ENCODE measurements around the gene FMN1.

Gene FMN1

DNA sequence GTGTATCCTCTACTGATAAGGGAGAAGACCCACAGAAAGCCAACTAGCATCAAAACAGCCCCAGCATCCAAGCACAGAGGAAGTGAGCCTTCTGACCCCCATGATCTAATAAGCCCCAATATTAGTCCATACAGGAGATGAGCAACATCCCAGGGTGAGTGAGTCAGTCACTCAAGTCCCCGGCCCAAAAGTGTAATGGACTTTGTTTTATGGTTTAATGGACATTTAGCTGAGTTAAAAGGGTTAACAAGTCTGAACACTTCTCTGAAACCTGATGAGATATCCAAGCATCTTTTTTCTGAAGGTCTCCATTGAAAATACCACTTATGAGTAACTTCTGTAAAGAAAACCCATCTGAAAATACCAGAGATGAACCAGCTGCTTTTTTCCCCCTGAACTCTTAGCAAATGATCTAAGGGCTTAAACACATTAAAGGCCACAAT, 361.1 kb downstream of the FMN1 start:
- no peak overlapping the region for H3K9ac ChIP-seq (ENCODE audit: insufficient read length)
- H3K27ac ChIP-seq, result no peak overlapping the region
- no peaks in the 10 kb centered on the region for H3K9me3 ChIP-seq (ENCODE audit: low read depth, low read length)
- TF ChIP-seq EZH2 (IDR thresholded peaks at IDR 0.05) (no peak), FOXP2 (optimal IDR thresholded peaks at IDR 0.05; ENCODE audit: control extremely low read depth, extremely low read length, insufficient read depth) (no peak), POLR2AphosphoS5 (IDR thresholded peaks at IDR 0.05; ENCODE audit: borderline replicate concordance, low read depth, low read length) (no peak)
- no peak for DNase-seq (ENCODE audit: low read depth, low spot score)
- H3K36me3 ChIP-seq (ENCODE audit: insufficient read depth, low read length), result no peaks in the 10 kb centered on the region
- no peak overlapping the region for H3K4me3 ChIP-seq

DNA sequence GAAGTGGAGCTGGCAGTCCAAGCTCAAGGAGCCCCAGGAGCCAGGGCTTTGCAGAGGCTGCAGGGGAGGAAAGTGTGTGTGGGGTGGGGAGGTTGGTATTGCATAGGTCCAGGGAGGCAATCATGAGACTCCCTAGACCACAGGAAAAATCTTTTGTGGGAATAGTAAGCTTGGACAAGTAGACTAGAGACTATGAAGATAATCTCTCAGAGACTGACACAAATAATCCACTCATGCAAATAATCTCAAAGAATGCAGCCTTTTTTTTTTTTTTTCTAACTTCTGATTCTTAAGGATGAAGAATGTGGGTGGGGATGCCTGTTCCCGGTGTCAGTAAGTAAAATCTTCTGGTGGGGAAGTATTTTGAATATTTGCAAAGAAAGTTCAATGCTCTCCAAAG, 363.0 kb downstream of the FMN1 start:
- Histone ChIP-seq H3K4me3 (no peak overlapping the region), H3K9ac (ENCODE audit: insufficient read length) (no peak overlapping the region), H3K36me3 (ENCODE audit: insufficient read depth, low read length) (no peaks in the 10 kb centered on the region), H3K9me3 (ENCODE audit: low read depth, low read length) (no peaks in the 10 kb centered on the region), H3K27ac (no peak overlapping the region)
- DNase-seq (ENCODE audit: low read depth, low spot score), result no peak
- TF ChIP-seq POLR2AphosphoS5 (IDR thresholded peaks at IDR 0.05; ENCODE audit: borderline replicate concordance, low read depth, low read length) (no peak), FOXP2 (optimal IDR thresholded peaks at IDR 0.05; ENCODE audit: control extremely low read depth, extremely low read length, insufficient read depth) (no peak), EZH2 (IDR thresholded peaks at IDR 0.05) (no peak)

DNA sequence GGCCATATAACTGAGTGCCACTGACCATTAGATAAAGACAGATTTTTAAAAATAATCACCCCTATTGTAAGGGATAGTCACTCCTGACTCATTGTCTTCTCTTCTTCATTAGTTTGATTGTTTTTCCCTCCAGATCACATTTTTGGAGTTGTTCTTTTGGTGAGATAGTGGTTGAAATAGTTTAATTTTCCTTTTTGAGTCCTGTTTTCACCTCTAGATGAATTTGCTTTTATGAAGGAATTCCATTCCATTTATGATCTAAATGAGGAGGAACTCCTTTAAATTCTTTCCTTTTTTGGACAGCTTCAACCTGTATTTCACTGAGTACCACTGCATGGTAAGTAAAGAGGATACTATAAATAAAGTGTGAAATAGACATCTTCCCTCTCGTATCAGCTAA, 364.3 kb downstream of the FMN1 start:
- H3K9me3 ChIP-seq (ENCODE audit: low read depth, low read length), result no peaks in the 10 kb centered on the region
- H3K27ac ChIP-seq, result no peak overlapping the region
- no peak for DNase-seq (ENCODE audit: low read depth, low spot score)
- no peaks in the 10 kb centered on the region for H3K36me3 ChIP-seq (ENCODE audit: insufficient read depth, low read length)
- H3K4me3 ChIP-seq, result no peak overlapping the region
- no peak overlapping the region for H3K9ac ChIP-seq (ENCODE audit: insufficient read length)
- no peak for TF ChIP-seq EZH2 (IDR thresholded peaks at IDR 0.05)
- no peak for TF ChIP-seq FOXP2 (optimal IDR thresholded peaks at IDR 0.05; ENCODE audit: control extremely low read depth, extremely low read length, insufficient read depth)
- TF ChIP-seq POLR2AphosphoS5 (IDR thresholded peaks at IDR 0.05; ENCODE audit: borderline replicate concordance, low read depth, low read length), result no peak

DNA sequence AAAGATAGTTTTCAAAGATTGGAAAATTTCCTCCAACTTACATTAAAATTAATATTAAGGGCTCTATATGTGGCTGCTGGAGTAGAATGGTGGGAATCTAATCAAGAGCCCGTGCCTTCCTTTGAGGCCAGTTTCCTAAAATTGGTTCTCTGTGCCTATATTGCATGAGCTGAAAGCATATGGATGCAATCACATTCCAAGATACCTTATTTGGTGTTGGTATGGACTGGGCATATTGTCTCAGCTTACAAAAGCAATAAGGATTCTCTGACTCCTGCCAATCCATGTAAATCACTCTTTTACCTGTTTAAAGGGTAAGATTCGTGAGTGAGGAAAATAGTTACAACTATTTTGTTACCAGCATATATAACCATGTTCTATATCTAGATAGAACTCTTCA, 365.1 kb downstream of the FMN1 start:
- no peaks in the 10 kb centered on the region for H3K9me3 ChIP-seq (ENCODE audit: low read depth, low read length)
- no peak overlapping the region for H3K4me3 ChIP-seq
- DNase-seq (ENCODE audit: low read depth, low spot score), result no peak
- no peak overlapping the region for H3K9ac ChIP-seq (ENCODE audit: insufficient read length)
- no peak overlapping the region for H3K27ac ChIP-seq
- H3K36me3 ChIP-seq (ENCODE audit: insufficient read depth, low read length), result no peaks in the 10 kb centered on the region
- TF ChIP-seq FOXP2 (optimal IDR thresholded peaks at IDR 0.05; ENCODE audit: control extremely low read depth, extremely low read length, insufficient read depth), result no peak
- TF ChIP-seq POLR2AphosphoS5 (IDR thresholded peaks at IDR 0.05; ENCODE audit: borderline replicate concordance, low read depth, low read length), result no peak
- TF ChIP-seq EZH2 (IDR thresholded peaks at IDR 0.05), result no peak

DNA sequence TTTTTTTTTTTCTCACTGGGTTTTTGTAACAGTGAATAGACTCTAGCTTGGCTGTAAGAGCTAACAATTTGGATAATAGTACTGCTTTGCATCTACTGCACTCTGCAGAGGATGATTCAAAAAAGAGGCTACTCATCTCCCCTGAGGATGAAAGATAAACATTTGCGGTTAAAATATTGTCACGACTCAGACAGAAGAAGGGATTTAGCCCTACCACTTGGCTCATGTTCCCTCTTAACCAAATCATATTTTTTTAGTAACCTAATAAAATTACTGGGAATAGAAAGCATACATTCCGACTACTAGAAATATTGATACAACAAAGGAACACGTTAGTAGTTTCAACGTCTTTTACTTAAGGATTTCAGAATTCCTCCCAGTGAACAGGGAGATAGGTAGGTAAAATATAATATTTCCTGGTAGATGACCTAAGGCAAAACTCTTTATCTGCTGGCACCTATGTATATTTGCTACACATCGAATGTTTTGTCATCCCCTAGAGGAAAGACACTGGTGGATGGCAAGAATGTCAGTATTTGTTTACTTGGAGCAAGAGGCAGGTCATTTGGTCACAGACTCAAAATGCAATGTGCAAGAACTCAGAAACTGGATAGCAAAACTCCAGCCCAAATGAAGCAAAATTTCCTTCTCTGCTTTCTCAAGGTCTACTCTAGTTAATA, 365.9 kb downstream of the FMN1 start:
- DNase-seq (ENCODE audit: low read depth, low spot score), result no peak
- Histone ChIP-seq H3K4me3 (no peak overlapping the region), H3K27ac (no peak overlapping the region), H3K9ac (ENCODE audit: insufficient read length) (no peak overlapping the region), H3K9me3 (ENCODE audit: low read depth, low read length) (no peaks in the 10 kb centered on the region), H3K36me3 (ENCODE audit: insufficient read depth, low read length) (no peaks in the 10 kb centered on the region)
- TF ChIP-seq POLR2AphosphoS5 (IDR thresholded peaks at IDR 0.05; ENCODE audit: borderline replicate concordance, low read depth, low read length) (no peak), FOXP2 (optimal IDR thresholded peaks at IDR 0.05; ENCODE audit: control extremely low read depth, extremely low read length, insufficient read depth) (no peak), EZH2 (IDR thresholded peaks at IDR 0.05) (no peak)

DNA sequence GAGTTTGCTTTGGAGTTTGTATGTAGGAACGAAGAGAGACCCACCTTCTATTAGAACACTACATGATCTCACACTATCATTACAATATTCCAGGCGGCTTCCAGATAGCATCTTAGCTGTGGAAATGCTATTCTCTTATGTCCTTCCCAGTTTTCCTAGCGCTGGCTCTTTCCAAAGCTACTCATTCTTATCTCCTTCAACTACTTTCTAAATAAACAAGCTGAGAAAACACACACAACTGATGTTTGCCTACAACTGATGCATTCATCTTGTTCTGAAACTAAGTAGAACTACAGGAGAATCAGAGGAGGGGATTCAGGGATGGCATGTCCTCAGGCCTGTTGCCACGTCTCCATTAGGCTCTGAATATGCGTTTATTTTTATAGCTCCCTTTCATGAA, 367.8 kb downstream of the FMN1 start:
- no peak for TF ChIP-seq EZH2 (IDR thresholded peaks at IDR 0.05)
- no peak for TF ChIP-seq POLR2AphosphoS5 (IDR thresholded peaks at IDR 0.05; ENCODE audit: borderline replicate concordance, low read depth, low read length)
- no peak for TF ChIP-seq FOXP2 (optimal IDR thresholded peaks at IDR 0.05; ENCODE audit: control extremely low read depth, extremely low read length, insufficient read depth)
- H3K4me3 ChIP-seq, result no peak overlapping the region
- H3K27ac ChIP-seq, result no peak overlapping the region
- no peak overlapping the region for H3K9ac ChIP-seq (ENCODE audit: insufficient read length)
- no peaks in the 10 kb centered on the region for H3K9me3 ChIP-seq (ENCODE audit: low read depth, low read length)
- DNase-seq (ENCODE audit: low read depth, low spot score), result no peak
- no peaks in the 10 kb centered on the region for H3K36me3 ChIP-seq (ENCODE audit: insufficient read depth, low read length)

DNA sequence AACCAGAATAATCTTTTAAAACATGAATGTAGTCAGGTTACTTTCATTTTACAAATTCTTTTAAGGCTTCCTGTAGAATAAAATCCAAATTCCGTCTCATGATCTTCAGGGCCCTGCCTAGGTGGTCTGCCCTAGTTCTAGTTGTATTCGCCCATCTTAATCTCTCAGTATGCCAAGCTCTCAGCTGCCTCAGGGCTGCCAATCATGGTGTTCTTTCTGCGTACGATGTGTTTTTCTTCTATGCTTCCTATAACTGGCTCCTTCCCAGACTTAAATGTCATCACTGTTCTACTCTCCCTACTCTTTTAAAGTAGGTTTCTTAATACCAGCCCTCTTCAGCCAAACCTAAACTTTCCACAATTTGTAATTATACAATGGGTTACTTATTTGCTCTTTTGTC, 369.3 kb downstream of the FMN1 start:
- H3K9ac ChIP-seq (ENCODE audit: insufficient read length), result no peak overlapping the region
- no peak for DNase-seq (ENCODE audit: low read depth, low spot score)
- no peak overlapping the region for H3K27ac ChIP-seq
- no peaks in the 10 kb centered on the region for H3K9me3 ChIP-seq (ENCODE audit: low read depth, low read length)
- TF ChIP-seq POLR2AphosphoS5 (IDR thresholded peaks at IDR 0.05; ENCODE audit: borderline replicate concordance, low read depth, low read length), result no peak
- no peak for TF ChIP-seq EZH2 (IDR thresholded peaks at IDR 0.05)
- no peak for TF ChIP-seq FOXP2 (optimal IDR thresholded peaks at IDR 0.05; ENCODE audit: control extremely low read depth, extremely low read length, insufficient read depth)
- no peak overlapping the region for H3K4me3 ChIP-seq
- no peaks in the 10 kb centered on the region for H3K36me3 ChIP-seq (ENCODE audit: insufficient read depth, low read length)

DNA sequence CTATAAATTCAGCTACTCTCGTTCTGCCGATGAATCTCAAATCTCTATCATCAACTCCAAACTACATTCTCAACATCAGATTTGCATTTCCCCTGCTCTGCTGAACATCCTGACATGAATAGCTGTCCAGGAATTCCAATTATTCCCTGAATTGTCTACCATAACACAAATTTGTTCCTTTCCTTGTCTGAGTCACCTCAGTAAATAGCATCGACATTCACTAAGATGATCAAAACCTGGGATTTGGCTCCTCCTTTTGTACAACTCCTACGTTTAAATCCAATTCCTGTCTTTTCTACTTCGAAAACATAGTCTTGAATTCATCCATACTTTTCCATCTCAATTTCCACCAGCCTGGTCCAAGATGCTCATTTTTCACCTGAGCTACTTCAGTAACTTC, 369.7 kb downstream of the FMN1 start:
- H3K4me3 ChIP-seq, result no peak overlapping the region

DNA sequence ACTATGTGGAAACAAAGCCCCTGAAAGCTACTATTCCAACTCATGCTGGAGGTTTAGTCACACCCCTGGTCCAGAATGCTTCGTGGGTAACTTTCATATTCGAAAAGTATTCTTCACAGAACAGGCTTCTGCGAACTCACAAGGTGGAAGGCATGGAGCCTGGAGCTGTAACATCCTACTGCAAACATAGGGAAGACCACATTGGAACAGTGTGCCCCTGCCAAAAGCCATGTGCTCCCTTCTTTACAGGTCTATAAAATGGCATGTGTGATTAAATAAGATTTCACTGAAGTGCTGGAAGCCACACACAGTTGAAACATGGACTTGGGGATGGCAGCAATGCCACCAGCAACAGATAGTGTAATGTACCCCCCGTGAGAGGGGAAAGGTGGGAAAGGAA, 370.8 kb downstream of the FMN1 start:
- Histone ChIP-seq H3K27ac (no peak overlapping the region), H3K9ac (ENCODE audit: insufficient read length) (no peak overlapping the region), H3K4me3 (no peak overlapping the region), H3K36me3 (ENCODE audit: insufficient read depth, low read length) (no peaks in the 10 kb centered on the region), H3K9me3 (ENCODE audit: low read depth, low read length) (no peaks in the 10 kb centered on the region)
- TF ChIP-seq POLR2AphosphoS5 (IDR thresholded peaks at IDR 0.05; ENCODE audit: borderline replicate concordance, low read depth, low read length), result no peak
- TF ChIP-seq FOXP2 (optimal IDR thresholded peaks at IDR 0.05; ENCODE audit: control extremely low read depth, extremely low read length, insufficient read depth), result no peak
- TF ChIP-seq EZH2 (IDR thresholded peaks at IDR 0.05), result no peak
- no peak for DNase-seq (ENCODE audit: low read depth, low spot score)

More for the DNA sequence above, 369.7 kb downstream of the FMN1 start:
- TF ChIP-seq EZH2 (IDR thresholded peaks at IDR 0.05) (no peak), POLR2AphosphoS5 (IDR thresholded peaks at IDR 0.05; ENCODE audit: borderline replicate concordance, low read depth, low read length) (no peak)
- H3K9me3 ChIP-seq (ENCODE audit: low read depth, low read length), result no peaks in the 10 kb centered on the region
- H3K9ac ChIP-seq (ENCODE audit: insufficient read length), result no peak overlapping the region
- no peak overlapping the region for H3K27ac ChIP-seq
- no peaks in the 10 kb centered on the region for H3K36me3 ChIP-seq (ENCODE audit: insufficient read depth, low read length)
- no peak for DNase-seq (ENCODE audit: low read depth, low spot score)

Data from SK-N-MC (cell line).